PC-9 (cell line): ENCODE results near the gene YIF1B. TPM values are rescaled to one million over a fixed set of nuclear protein-coding genes. Genes with fewer than 3 reads are reported as not detected.

Experiments
- BruUV-seq: library from RNA; stranded (reverse); fragments of 400-500 nt; replicated peaks from 2 replicates; lab custom pipeline; 2021; lab: Mats Ljungman, UMichigan
- CTCF ChIA-PET: fragments of 300-600 bp; sonication (Branson Sonifier 250); formaldehyde crosslinking; loops from one replicate; lab custom pipeline; 2022; ENCODE audit warnings: antibody characterized with exemption; lab: Charles Lee
- POLR2A ChIA-PET: fragments of 300-600 bp; sonication (Branson Sonifier 250); formaldehyde crosslinking; loops from one replicate; lab custom pipeline; 2022; ENCODE audit warnings: antibody characterized with exemption; ENCODE audit not compliant: unreplicated experiment; lab: Charles Lee
- DNase-seq, 2 experiments: peaks; one replicate each; pipeline versions ENCODE4 v3.0.0 to v3.0.0-alpha.2; 2015 to 2022; ENCODE audit warnings: mixed read lengths in 1 of 2
- H2AFZ ChIP-seq: fragments of 200-600 bp; sonication (generic); 2 replicates; pipeline ENCODE4 v1.8.1; 2017; ENCODE audit warnings: antibody characterized with exemption
- H3F3A ChIP-seq: fragments of 200-600 bp; sonication (generic); 2 replicates; pipeline ENCODE4 v1.8.1; 2017; ENCODE audit warnings: antibody characterized with exemption, mild to moderate bottlenecking, low read depth; ENCODE audit not compliant: insufficient read depth
- H3K27ac ChIP-seq: fragments of 200-600 bp; sonication (generic); 2 replicates; pipeline ENCODE4 v1.6.1; 2016; ENCODE audit warnings: mixed run types
- H3K27me3 ChIP-seq: fragments of 200-600 bp; sonication (generic); 2 replicates; pipeline ENCODE4 v1.6.1; 2016; ENCODE audit warnings: low read depth, mixed run types; ENCODE audit not compliant: insufficient read depth
- H3K36me3 ChIP-seq: fragments of 200-600 bp; sonication (generic); 2 replicates; pipeline ENCODE4 v1.6.1; 2016; ENCODE audit warnings: low read depth, mixed run types
- H3K4me1 ChIP-seq: fragments of 200-600 bp; sonication (generic); replicated peaks from 2 replicates; pipeline ENCODE4 v1.6.1; 2016; ENCODE audit warnings: mixed run types; ENCODE audit not compliant: insufficient read depth
- H3K4me2 ChIP-seq: fragments of 200-600 bp; sonication (generic); 2 replicates; pipeline ENCODE4 v1.6.1; 2017; ENCODE audit warnings: mixed run types
- H3K4me3 ChIP-seq: fragments of 200-600 bp; sonication (generic); 2 replicates; pipeline ENCODE4 v1.6.1; 2016; ENCODE audit warnings: mixed run types
- H3K79me2 ChIP-seq: fragments of 200-600 bp; sonication (generic); 2 replicates; pipeline ENCODE4 v1.6.1; 2017; ENCODE audit warnings: low read depth, mixed run types
- H3K9me2 ChIP-seq: fragments of 200-600 bp; sonication (generic); 2 replicates; pipeline ENCODE4 v1.8.1; 2017; ENCODE audit warnings: mild to moderate bottlenecking; ENCODE audit not compliant: insufficient read depth
- H3K9me3 ChIP-seq: fragments of 200-600 bp; sonication (generic); 2 replicates; pipeline ENCODE4 v1.8.1; 2016; ENCODE audit warnings: low read depth; ENCODE audit not compliant: insufficient read depth
- H4K20me1 ChIP-seq: fragments of 200-600 bp; sonication (generic); 2 replicates; pipeline ENCODE4 v1.8.1; 2017; ENCODE audit not compliant: insufficient read depth
- EZH2 ChIP-seq: fragments of 200-600 bp; sonication (generic); IDR thresholded peaks from 2 replicates; pipeline ENCODE4 v1.8.0; 2017; ENCODE audit warnings: antibody characterized with exemption, low read depth
- intact Hi-C: fragments of 100-400 bp; cut with micrococcal nuclease; formaldehyde crosslinking; loops from one replicate; pipeline ENCODE4 v1.10.0; 2022; ENCODE audit not compliant: unreplicated experiment
- total RNA-seq: library from RNA; stranded (reverse); gene quantifications from 2 replicates; pipeline ENCODE4 v1.2.3, GENCODE V29; 2021
- TF ChIP-seq, protein P1 (sequence below): fragments of 200-600 bp; sonication (generic); conservative IDR thresholded peaks from 2 replicates; pipeline ENCODE4 v1.6.1; 2017; ENCODE audit warnings: mixed run types, antibody characterized with exemption, mild to moderate bottlenecking, moderate library complexity

YIF1B gene
- total RNA-seq, 1 experiment from 2014 or later: 39.8 TPM

DNA sequence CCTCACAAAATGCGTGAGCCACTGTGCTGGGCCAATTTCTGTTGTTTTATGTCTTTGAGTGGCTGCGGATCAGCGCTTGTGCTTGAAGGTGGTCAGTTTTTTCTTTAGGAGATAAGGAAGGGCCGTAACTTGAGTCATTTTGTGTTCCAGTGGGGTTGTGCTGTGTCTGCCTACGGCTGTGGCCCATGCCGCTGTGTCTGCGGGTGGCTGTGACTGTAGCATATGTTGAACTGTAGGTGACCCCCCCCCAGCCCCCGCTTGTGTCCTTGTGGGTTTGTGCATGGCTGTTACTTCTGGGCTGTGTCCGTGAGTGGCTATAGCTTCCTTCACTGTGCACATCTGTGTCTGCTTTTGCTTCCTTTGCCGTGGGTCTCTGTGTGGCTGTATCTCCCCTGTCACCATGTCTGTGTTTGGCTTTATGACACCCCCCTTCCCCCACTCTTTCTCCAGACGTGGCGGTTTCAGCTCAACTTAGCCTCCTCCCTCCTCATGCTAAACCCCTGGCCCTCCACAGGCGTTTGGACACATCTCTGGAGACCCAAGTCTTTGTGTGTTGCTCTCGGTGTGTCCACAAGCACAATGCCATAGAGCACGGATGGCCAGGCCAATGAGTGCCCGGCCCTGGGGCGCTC is 60.2 kb downstream of the YIF1B start:
- Histone ChIP-seq H3K27ac (no peak overlapping the region), H3F3A (0 out of 2 replicates have a peak, but pooled peaks cover 2% of the 10 kb centered on the region), H2AFZ (no peak overlapping the region), H3K27me3 (no peaks in the 10 kb centered on the region), H4K20me1 (no peaks in the 10 kb centered on the region), H3K4me1 (peaks cover 6% of the 10 kb centered on the region), H3K4me3 (no peak overlapping the region), H3K36me3 (no peaks in the 10 kb centered on the region), H3K4me2 (no peak overlapping the region), H3K9me2 (no peaks in the 10 kb centered on the region), H3K79me2 (no peaks in the 10 kb centered on the region), H3K9me3 (no peaks in the 10 kb centered on the region)
- ChIA-PET CTCF (no interaction called here), POLR2A (interaction anchor here (0.6 kb wide), 1 partner anchor 25 kb away, joined by 6 read pairs; no protein-coding TSS in a partner anchor)
- intact Hi-C loops: no loop called here
- no TSS peak for BruUV-seq
- no peak for DNase-seq
- TF ChIP-seq, protein P1, sequence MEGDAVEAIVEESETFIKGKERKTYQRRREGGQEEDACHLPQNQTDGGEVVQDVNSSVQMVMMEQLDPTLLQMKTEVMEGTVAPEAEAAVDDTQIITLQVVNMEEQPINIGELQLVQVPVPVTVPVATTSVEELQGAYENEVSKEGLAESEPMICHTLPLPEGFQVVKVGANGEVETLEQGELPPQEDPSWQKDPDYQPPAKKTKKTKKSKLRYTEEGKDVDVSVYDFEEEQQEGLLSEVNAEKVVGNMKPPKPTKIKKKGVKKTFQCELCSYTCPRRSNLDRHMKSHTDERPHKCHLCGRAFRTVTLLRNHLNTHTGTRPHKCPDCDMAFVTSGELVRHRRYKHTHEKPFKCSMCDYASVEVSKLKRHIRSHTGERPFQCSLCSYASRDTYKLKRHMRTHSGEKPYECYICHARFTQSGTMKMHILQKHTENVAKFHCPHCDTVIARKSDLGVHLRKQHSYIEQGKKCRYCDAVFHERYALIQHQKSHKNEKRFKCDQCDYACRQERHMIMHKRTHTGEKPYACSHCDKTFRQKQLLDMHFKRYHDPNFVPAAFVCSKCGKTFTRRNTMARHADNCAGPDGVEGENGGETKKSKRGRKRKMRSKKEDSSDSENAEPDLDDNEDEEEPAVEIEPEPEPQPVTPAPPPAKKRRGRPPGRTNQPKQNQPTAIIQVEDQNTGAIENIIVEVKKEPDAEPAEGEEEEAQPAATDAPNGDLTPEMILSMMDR: no peak
- TF ChIP-seq EZH2: no peak

DNA sequence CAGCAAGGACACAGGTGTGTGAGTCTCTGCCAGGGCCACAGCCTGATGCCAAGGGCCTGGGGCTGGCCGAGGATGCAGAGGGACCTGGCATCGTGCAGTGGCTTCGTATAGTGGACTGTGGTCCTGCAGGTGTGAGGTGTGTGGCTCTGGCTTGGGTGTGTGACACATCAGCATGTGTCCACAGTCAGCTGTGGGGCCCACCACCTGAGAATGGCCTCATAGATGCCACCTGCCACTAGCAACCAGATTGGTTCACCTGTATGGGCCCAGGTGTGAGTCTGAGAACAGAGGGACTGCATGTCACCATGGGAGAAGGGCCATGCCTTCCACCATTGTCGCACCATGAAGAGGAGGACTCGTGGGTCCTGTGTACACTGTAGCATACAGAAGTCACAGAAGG is 62.0 kb downstream of the YIF1B start:
- intact Hi-C loops: no loop called here
- Histone ChIP-seq H3K79me2 (no peaks in the 10 kb centered on the region), H3K4me2 (no peak overlapping the region), H3K4me3 (no peak overlapping the region), H4K20me1 (no peaks in the 10 kb centered on the region), H3F3A (no peaks in the 10 kb centered on the region), H2AFZ (no peak overlapping the region), H3K9me2 (no peaks in the 10 kb centered on the region), H3K36me3 (no peaks in the 10 kb centered on the region), H3K27me3 (no peaks in the 10 kb centered on the region), H3K9me3 (no peaks in the 10 kb centered on the region), H3K27ac (no peak overlapping the region), H3K4me1 (peaks cover 9% of the 10 kb centered on the region)
- no TSS peak for BruUV-seq
- no peak for DNase-seq
- POLR2A ChIA-PET: no interaction called here
- no peak for TF ChIP-seq EZH2
- TF ChIP-seq, protein P1: no peak
- CTCF ChIA-PET: no interaction called here

Other genes with a start within 250 kb of the YIF1B start
- gene DPF1, start 91.7 kb downstream of the YIF1B start, total RNA-seq: 0.81 and 1.1 TPM in 2 replicates
- not detected in 2 replicates for gene PPP1R14A, start 59.6 kb downstream of the YIF1B start, total RNA-seq
- 1,019 and 1,161 TPM in 2 replicates for gene SPINT2, start 51.4 kb downstream of the YIF1B start, total RNA-seq
- 100 and 150 TPM in 2 replicates for gene C19orf33, start 11.7 kb downstream of the YIF1B start, total RNA-seq
- gene KCNK6, start 3.9 kb upstream of the YIF1B start, total RNA-seq: 6.1 and 9.3 TPM in 2 replicates
- gene CATSPERG, start 19.9 kb upstream of the YIF1B start, total RNA-seq: 11.7 and 12.4 TPM in 2 replicates
- 141 and 222 TPM in 2 replicates for gene PSMD8, start 58.6 kb upstream of the YIF1B start, total RNA-seq
- 1.0 and 2.1 TPM in 2 replicates for gene GGN, start 72.1 kb upstream of the YIF1B start, total RNA-seq
- 4.7 and 5.4 TPM in 2 replicates for gene SPRED3, start 72.8 kb upstream of the YIF1B start, total RNA-seq
- gene FAM98C, start 87.1 kb upstream of the YIF1B start, total RNA-seq: 15.8 and 19.5 TPM in 2 replicates
- gene RASGRP4, start 110.3 kb upstream of the YIF1B start, total RNA-seq: not detected in 2 replicates
- 1.0 and 1.5 TPM in 2 replicates for gene RYR1, start 117.7 kb upstream of the YIF1B start, total RNA-seq